ENCODE results near the gene SFMBT1.

The SFMBT1 gene

DNA sequence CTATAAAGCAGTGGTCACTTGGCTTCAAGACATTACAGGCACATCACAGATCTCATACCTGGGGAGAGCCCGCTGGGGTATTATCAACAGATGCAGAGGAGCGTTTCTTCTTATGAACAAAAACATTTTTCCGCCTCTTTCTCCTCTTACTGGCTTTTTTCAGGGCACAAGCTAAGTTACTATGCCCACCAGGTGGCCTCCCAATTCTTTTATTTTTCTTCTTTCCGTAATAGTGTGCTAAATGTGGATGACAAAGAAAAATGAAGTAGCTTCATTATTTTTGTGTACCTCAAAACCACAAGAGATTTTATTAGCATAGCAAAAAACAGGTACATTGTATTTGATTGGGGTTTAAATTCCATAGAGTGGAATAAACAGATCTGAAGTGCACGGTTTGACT, 138.4 kb downstream of the SFMBT1 start:
- DNase-seq, result no peak
- Histone ChIP-seq H4K8ac (ENCODE audit: low read length) (no peak overlapping the region), H2BK15ac (ENCODE audit: low read depth, poor library complexity, severe bottlenecking) (no peak overlapping the region), H3K18ac (ENCODE audit: low read depth in 1 of 2, low read length in 2 of 2) (no peak overlapping the region), H2BK12ac (ENCODE audit: low read length in 2 of 2) (no peak overlapping the region), H3K4me1 (ENCODE audit: control insufficient read depth, insufficient read depth, low read depth, low read length) (no peaks in the 10 kb centered on the region), H2BK5ac (ENCODE audit: low read depth, low read length, poor library complexity, severe bottlenecking) (no peak overlapping the region), H3K27ac (ENCODE audit: low read length, poor library complexity, severe bottlenecking) (no peak overlapping the region), H3K23ac (ENCODE audit: low read length in 2 of 2) (no peak overlapping the region), H3K27me3 (ENCODE audit: control insufficient read depth in 1 of 2, insufficient read depth in 1 of 2, low read length in 2 of 2) (no peaks in the 10 kb centered on the region), H3K79me1 (replicated peaks; ENCODE audit: low read length, poor library complexity, severe bottlenecking) (no peaks in the 10 kb centered on the region), H3K4ac (ENCODE audit: low read depth in 1 of 2, low read length in 2 of 2) (no peak overlapping the region), H2BK120ac (ENCODE audit: low read depth, low read length) (no peak overlapping the region), H3K9ac (ENCODE audit: low read length) (no peak overlapping the region), H3K36me3 (ENCODE audit: control insufficient read depth in 1 of 2, insufficient read depth in 2 of 2, low read depth in 1 of 2, low read length in 2 of 2) (peaks cover 0 to 30% of the 10 kb centered on the region in 2 experiments), H2AFZ (ENCODE audit: low read depth, low read length) (no peak overlapping the region), H3K14ac (ENCODE audit: low read length in 2 of 2) (no peak overlapping the region), H3K4me3 (ENCODE audit: insufficient read depth in 1 of 2, low read depth in 1 of 2, low read length in 2 of 2) (no peak overlapping the region), H3K4me2 (ENCODE audit: low read length, poor library complexity, severe bottlenecking) (no peak overlapping the region), H3K9me3 (ENCODE audit: control insufficient read depth, low read length) (no peaks in the 10 kb centered on the region), H2AK5ac (ENCODE audit: low read length, severe bottlenecking) (no peak overlapping the region), H4K91ac (ENCODE audit: low read length) (no peak overlapping the region)
- WGBS, result 96% methylated on average over 4 of the region's 5 CpGs

DNA sequence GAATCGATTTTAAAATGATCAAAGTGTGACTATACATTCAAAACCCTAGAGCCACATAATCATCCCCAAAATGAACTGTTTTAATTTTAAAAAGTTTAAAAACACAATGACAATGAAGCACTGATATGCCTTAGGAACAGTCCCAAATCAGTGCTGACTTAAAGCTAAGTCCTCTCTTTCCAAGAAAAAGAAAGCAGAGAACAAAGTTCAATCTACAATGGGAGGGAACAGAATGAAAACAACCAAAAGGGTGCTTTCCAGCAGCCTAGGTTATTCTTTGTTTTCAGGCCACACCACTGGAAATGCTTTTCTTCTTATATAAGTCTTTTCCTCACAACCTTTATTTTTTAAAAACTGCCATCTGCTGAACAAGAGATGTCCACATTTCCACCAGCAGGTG, 141.3 kb downstream of the SFMBT1 start:
- Histone ChIP-seq H3K4me2 (ENCODE audit: low read length, poor library complexity, severe bottlenecking) (no peak overlapping the region), H4K91ac (ENCODE audit: low read length) (no peak overlapping the region), H3K27me3 (ENCODE audit: control insufficient read depth in 1 of 2, insufficient read depth in 1 of 2, low read length in 2 of 2) (no peaks in the 10 kb centered on the region), H3K4me1 (ENCODE audit: control insufficient read depth, insufficient read depth, low read depth, low read length) (no peaks in the 10 kb centered on the region), H3K36me3 (ENCODE audit: control insufficient read depth in 1 of 2, insufficient read depth in 2 of 2, low read depth in 1 of 2, low read length in 2 of 2) (peaks cover 0 to 21% of the 10 kb centered on the region in 2 experiments), H3K4ac (ENCODE audit: low read depth in 1 of 2, low read length in 2 of 2) (no peak overlapping the region), H2BK120ac (ENCODE audit: low read depth, low read length) (no peak overlapping the region), H2BK12ac (ENCODE audit: low read length in 2 of 2) (no peak overlapping the region), H2BK5ac (ENCODE audit: low read depth, low read length, poor library complexity, severe bottlenecking) (no peak overlapping the region), H2AFZ (ENCODE audit: low read depth, low read length) (no peak overlapping the region), H4K8ac (ENCODE audit: low read length) (no peak overlapping the region), H3K18ac (ENCODE audit: low read depth in 1 of 2, low read length in 2 of 2) (no peak overlapping the region), H3K14ac (ENCODE audit: low read length in 2 of 2) (no peak overlapping the region), H3K23ac (ENCODE audit: low read length in 2 of 2) (no peak overlapping the region), H3K27ac (ENCODE audit: low read length, poor library complexity, severe bottlenecking) (no peak overlapping the region), H2AK5ac (ENCODE audit: low read length, severe bottlenecking) (no peak overlapping the region), H3K9me3 (ENCODE audit: control insufficient read depth, low read length) (no peaks in the 10 kb centered on the region), H3K9ac (ENCODE audit: low read length) (no peak overlapping the region), H3K4me3 (ENCODE audit: insufficient read depth in 1 of 2, low read depth in 1 of 2, low read length in 2 of 2) (no peak overlapping the region), H3K79me1 (replicated peaks; ENCODE audit: low read length, poor library complexity, severe bottlenecking) (no peaks in the 10 kb centered on the region), H2BK15ac (ENCODE audit: low read depth, poor library complexity, severe bottlenecking) (no peak overlapping the region)
- no peak for DNase-seq
- WGBS, result 100% methylated on average over 1 of the region's 1 CpG

DNA sequence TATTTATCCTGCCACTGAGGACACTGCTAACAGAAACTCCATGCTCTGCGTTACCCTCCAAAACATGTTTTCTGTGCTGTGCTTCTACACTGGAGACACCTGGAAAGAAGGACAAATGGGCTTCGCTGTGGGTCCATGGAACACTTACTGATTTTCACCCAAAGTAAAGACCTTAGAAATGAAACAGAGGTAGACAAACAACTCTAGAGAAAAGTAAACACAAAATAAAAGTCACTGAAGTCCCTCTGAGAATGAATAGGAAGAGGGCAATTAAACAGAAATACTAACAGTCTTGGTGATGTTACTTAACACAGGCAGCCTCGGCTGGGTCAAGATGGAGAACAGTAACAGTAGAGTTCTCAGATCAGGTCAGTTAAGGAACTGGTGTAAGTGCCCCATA, 141.9 kb downstream of the SFMBT1 start:
- H3K36me3 ChIP-seq (ENCODE audit: control insufficient read depth in 1 of 2, insufficient read depth in 2 of 2, low read depth in 1 of 2, low read length in 2 of 2), result peaks cover 0 to 21% of the 10 kb centered on the region in 2 experiments
- no peak overlapping the region for H3K14ac ChIP-seq (ENCODE audit: low read length in 2 of 2)
- H3K4me1 ChIP-seq (ENCODE audit: control insufficient read depth, insufficient read depth, low read depth, low read length), result no peaks in the 10 kb centered on the region
- H3K9ac ChIP-seq (ENCODE audit: low read length), result no peak overlapping the region
- H4K8ac ChIP-seq (ENCODE audit: low read length), result no peak overlapping the region
- no peak overlapping the region for H2BK5ac ChIP-seq (ENCODE audit: low read depth, low read length, poor library complexity, severe bottlenecking)
- H3K27me3 ChIP-seq (ENCODE audit: control insufficient read depth in 1 of 2, insufficient read depth in 1 of 2, low read length in 2 of 2), result no peaks in the 10 kb centered on the region
- H4K91ac ChIP-seq (ENCODE audit: low read length), result no peak overlapping the region
- H3K18ac ChIP-seq (ENCODE audit: low read depth in 1 of 2, low read length in 2 of 2), result no peak overlapping the region
- no peaks in the 10 kb centered on the region for H3K79me1 ChIP-seq (replicated peaks; ENCODE audit: low read length, poor library complexity, severe bottlenecking)
- no peak overlapping the region for H2BK12ac ChIP-seq (ENCODE audit: low read length in 2 of 2)
- DNase-seq, result no peak
- no peak overlapping the region for H2AK5ac ChIP-seq (ENCODE audit: low read length, severe bottlenecking)
- H2BK120ac ChIP-seq (ENCODE audit: low read depth, low read length), result no peak overlapping the region
- H3K4me3 ChIP-seq (ENCODE audit: insufficient read depth in 1 of 2, low read depth in 1 of 2, low read length in 2 of 2), result no peak overlapping the region
- H3K27ac ChIP-seq (ENCODE audit: low read length, poor library complexity, severe bottlenecking), result no peak overlapping the region
- H2BK15ac ChIP-seq (ENCODE audit: low read depth, poor library complexity, severe bottlenecking), result no peak overlapping the region
- H3K4me2 ChIP-seq (ENCODE audit: low read length, poor library complexity, severe bottlenecking), result no peak overlapping the region
- 90% methylated on average over 3 of the region's 3 CpGs for WGBS
- H3K9me3 ChIP-seq (ENCODE audit: control insufficient read depth, low read length), result no peaks in the 10 kb centered on the region
- H2AFZ ChIP-seq (ENCODE audit: low read depth, low read length), result no peak overlapping the region
- no peak overlapping the region for H3K4ac ChIP-seq (ENCODE audit: low read depth in 1 of 2, low read length in 2 of 2)
- H3K23ac ChIP-seq (ENCODE audit: low read length in 2 of 2), result no peak overlapping the region

DNA sequence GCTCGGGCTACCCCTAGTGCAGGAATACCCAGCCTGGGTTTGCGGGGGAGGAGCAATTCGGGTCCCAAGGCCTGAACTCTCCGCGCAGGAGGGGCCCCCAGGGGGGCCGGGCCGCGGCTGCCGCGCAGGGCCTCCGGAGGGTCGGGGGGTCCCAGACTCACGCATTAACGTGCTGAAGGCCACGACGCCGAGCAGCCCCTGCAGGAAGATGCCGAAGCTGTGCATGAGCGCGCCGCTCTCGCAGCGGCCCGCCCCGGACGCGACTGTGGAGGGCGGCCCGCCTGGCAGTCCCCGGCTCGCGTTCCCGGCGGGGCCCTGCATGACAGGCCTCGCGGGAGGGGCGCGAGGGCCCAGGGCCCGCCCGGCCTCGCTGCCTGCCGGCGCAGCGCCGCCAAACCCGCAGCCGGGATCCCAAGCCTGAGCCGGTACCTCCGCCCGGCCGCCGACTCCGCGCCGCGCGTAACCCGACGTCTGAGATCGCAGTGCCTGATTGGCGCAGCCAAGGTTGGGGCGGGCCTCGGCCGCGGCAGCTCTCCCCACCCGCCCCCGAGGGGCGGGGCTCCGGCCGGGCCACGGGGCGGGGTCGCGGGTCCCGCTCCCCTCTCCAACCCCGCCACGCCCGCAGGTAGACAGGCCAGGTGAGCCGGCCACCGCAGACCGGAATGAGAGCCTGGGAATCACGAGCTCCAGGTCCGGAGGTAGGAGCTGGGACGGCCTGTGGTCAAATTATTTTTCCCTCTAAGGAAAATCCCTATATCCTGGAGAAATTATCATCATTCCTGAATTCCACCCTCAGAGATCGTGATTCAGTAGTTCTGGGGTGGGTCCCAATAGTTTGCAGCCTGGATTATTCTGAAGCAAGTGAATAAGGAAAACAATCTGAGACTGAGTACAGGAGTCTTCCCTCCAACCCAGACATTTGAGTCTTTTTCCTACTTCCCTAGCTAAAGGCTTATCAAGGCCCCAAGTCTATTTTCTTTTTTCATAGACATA, 148.4 kb downstream of the SFMBT1 start, which contains the start of gene STIMATE:
TSS of gene STIMATE (minus strand) at position 419 of the 993 bp plus-strand sequence. CDS start at position 321, 98 bp downstream.
- H3K4me1 ChIP-seq (ENCODE audit: control insufficient read depth, insufficient read depth, low read depth, low read length), result peaks cover 5% of the 10 kb centered on the region
- no peak within 1 kb of the TSS for H2AK5ac ChIP-seq (ENCODE audit: low read length, severe bottlenecking)
- peak within 1 kb of the TSS; percentile 97 for H3K4me2 ChIP-seq (ENCODE audit: low read length, poor library complexity, severe bottlenecking)
- H3K27me3 ChIP-seq (ENCODE audit: control insufficient read depth in 1 of 2, insufficient read depth in 1 of 2, low read length in 2 of 2), result no peaks in the 10 kb centered on the region
- peak within 1 kb of the TSS in 1 of 2 experiments; percentile 61 for H3K14ac ChIP-seq (ENCODE audit: low read length in 2 of 2)
- H2BK12ac ChIP-seq (ENCODE audit: low read length in 2 of 2), result no peak within 1 kb of the TSS
- H2BK15ac ChIP-seq (ENCODE audit: low read depth, poor library complexity, severe bottlenecking), result peak within 1 kb of the TSS; percentile 83
- H3K79me1 ChIP-seq (replicated peaks; ENCODE audit: low read length, poor library complexity, severe bottlenecking), result peaks cover 26% of the 10 kb centered on the region
- under 1% methylated on average over 66 of the region's 85 CpGs for WGBS
- H3K18ac ChIP-seq (ENCODE audit: low read depth in 1 of 2, low read length in 2 of 2), result peak within 1 kb of the TSS in 1 of 2 experiments; percentile 52
- H2AFZ ChIP-seq (ENCODE audit: low read depth, low read length), result peak within 1 kb of the TSS; percentile 78
- H2BK120ac ChIP-seq (ENCODE audit: low read depth, low read length), result no peak within 1 kb of the TSS
- H3K9ac ChIP-seq (ENCODE audit: low read length), result peak within 1 kb of the TSS; percentile 90
- DNase-seq, result peak; percentile 81
- peak within 1 kb of the TSS; percentile 63 for H4K91ac ChIP-seq (ENCODE audit: low read length)
- no peak within 1 kb of the TSS for H3K27ac ChIP-seq (ENCODE audit: low read length, poor library complexity, severe bottlenecking)
- H4K8ac ChIP-seq (ENCODE audit: low read length), result peak within 1 kb of the TSS; percentile 7
- no peak within 1 kb of the TSS for H3K23ac ChIP-seq (ENCODE audit: low read length in 2 of 2)
- peak within 1 kb of the TSS; percentile 89 to 97 for H3K4me3 ChIP-seq (ENCODE audit: insufficient read depth in 1 of 2, low read depth in 1 of 2, low read length in 2 of 2)
- peaks cover 0 to 3% of the 10 kb centered on the region in 2 experiments for H3K36me3 ChIP-seq (ENCODE audit: control insufficient read depth in 1 of 2, insufficient read depth in 2 of 2, low read depth in 1 of 2, low read length in 2 of 2)
- H3K9me3 ChIP-seq (ENCODE audit: control insufficient read depth, low read length), result no peaks in the 10 kb centered on the region
- H2BK5ac ChIP-seq (ENCODE audit: low read depth, low read length, poor library complexity, severe bottlenecking), result no peak within 1 kb of the TSS
- H3K4ac ChIP-seq (ENCODE audit: low read depth in 1 of 2, low read length in 2 of 2), result peak within 1 kb of the TSS in 1 of 2 experiments; percentile 32

Measured in mesenchymal stem cell (in vitro differentiated cells and primary cell).